ENCODE measurements around the gene C17orf67. TPM values are rescaled to one million over a fixed set of nuclear protein-coding genes. Genes with fewer than 3 reads are reported as not detected.

The C17orf67 gene
- total RNA-seq, 1 donor from 2014 or later, result 1.3 TPM

DNA sequence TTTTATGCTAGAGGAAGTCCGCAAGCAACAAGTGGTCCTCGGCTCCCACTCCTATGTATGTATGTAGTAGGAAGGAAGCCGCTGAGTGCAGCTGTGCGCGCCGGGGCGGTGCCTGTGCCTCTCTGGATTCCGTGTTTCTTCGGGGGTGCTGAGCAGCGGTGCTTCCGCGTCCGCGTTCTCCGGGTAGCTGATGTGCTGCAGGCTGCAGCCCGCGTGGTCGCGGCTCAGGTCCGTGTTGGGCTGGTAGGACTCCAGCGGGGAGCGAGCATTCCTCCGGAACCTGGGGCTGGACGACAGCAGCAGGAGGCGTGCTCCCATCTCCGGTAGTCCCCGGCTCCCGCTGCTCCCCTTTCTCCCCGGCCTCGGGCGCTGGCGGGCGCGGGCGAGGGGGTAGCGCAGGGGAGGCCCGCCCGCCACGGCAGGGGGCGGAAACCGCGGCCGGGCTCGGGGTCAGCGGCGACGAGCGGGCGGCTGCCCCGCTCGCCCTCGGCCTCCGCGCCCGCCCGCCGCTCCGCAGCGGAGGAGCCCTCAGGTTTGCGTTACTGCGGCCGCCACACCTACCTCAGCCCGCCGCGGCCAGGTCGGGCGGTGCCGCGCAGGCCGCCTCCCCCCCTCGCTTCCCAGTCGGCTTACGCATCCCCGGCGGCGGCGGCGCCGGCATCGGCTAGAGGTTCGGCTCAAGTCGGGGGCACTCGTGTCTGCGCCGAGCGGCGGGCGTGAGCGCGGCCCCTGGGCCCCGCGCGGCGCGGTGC is 487 bp downstream of the C17orf67 start:
- DNase-seq (ENCODE audit: low read depth, low spot score), result no peak

DNA sequence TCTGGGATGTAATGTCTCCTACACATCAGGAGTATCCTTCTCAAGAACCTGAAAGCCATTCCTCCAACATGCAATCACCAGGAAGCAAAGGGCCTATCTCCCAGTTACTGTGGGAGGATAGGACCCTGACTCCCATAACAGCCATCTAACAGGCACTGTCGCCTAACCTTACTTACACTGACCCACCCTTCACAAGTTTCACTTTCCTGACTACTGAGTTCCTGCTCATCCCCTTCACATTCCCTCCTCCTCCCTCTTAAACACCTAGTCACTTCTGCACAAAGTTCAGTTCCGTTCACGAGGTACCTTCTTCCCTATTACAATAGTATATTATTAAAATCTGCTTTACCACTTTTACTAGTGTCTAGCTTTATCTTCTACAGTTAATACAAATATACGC is 1.3 kb downstream of the C17orf67 start:
- no peak for DNase-seq (ENCODE audit: low read depth, low spot score)

DNA sequence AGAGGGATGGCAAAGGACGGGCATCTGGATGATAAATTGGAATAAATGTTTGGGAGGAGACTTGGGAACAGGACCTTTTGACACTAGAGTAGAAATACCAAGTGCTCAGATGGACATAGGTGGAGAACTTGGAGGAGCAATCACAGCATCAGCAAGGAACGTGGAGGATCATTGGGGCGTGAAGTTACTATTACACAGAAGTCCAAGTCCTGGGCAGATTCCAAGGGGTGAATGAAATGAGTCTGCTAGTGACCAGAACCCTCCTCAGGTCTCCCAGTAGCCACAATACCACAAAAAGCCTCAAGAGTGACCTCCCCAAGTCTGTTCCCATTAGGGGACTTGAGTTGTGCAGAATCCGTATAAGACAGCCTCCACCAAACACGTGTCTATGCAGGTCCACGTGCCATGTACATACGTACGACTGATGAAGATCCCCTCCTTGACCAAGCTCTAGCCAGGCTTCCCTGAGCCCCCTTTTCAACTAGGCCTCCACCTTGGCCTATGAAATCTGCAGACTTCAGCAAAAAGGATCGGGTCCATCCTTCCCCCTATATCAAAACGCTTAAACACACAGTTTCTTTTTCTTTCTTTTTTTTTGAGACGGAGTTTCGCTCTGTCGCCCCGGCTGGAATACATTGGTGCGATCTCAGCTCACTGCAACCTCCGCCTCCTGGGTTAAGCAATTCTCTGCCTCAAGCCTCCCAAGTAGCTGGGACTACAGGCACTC is 2.2 kb downstream of the C17orf67 start:
- DNase-seq (ENCODE audit: low read depth, low spot score), result no peak

DNA sequence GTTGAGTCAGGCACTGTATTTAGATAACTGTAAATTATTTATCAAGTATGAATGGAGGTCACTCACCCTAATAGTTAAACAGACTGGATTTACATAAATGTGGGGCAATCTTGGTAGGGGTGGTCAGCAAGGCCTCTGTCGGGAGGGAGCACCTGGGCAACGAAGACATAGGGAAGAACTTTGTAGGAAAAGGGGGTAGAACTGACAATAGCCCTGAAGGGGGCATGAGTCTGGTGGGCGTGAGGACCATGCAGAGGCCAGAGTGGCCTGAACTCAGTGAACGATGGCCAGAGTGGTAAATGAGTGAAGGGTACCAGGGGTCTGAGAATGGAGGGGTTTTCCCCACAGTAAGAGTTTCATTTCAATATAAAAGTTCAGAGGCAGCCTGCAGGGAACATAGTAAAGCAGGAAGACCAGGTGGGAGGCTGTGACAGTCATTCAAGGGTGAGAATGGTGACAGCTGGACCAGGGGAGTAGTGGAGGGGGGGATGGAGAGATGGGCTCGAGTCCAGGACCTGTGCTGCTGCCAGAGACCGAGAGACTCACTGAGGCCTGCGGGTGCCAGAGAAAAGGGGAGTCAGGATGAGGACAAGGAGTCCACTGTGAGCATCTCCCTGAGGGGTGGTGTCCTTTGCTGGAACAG is 2.9 kb downstream of the C17orf67 start:
- DNase-seq (ENCODE audit: low read depth, low spot score), result no peak

DNA sequence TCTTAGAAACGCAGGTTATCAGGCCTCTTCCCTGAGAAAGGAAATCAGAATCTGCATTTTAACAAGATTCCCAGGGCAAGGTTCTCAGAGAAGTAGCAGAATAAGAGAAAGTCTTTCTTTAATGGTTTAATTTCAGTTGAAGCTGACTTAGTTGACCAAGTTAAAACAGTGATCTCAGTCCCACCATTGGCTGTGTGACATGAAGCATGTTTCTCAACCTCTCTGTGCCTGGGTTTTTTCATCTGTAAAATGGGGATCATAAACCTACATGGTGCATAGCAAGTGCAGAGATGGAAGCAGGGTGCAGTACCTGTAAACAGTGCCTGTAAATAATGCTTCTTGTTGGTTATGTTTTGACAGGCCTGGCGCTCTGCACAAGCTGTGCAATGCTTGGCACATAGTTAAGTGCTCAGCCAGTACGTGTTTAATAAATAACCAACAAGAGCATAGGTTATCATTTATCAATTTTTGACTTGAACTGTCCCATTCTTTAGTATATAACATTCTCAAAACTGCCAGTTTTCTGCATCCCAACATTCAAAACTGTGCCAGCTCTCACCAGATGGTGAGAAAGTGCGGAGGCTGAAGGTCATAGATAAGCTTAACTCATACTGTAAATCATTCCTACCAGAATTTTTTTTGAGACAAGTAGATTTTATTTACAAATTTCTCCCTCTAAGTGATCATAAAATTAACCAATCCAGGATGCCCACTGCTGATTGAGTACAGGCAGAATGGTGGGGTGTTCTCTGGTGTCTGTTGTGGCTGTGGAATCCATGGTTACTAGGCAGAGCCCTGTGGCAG is 6.9 kb downstream of the C17orf67 start:
- DNase-seq (ENCODE audit: low read depth, low spot score), result no peak

DNA sequence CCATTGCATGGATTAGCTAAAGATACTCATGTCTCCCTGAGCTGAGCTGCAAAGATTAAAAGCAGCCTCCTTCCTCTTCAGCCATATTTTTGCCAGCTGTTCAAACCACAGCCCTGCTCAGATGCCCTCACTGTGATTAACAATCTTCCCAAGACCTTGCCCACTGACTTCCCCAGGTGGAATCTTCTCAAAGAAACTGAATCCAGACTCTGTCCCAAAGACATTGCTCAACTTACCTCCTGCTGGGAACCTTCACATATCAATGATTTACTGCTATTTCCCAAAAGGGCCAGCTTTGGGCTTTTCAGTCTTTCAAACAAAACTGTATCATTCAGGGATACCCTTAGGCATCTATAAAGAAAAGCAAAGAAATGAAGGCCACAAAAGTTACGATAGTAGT is 9.2 kb downstream of the C17orf67 start:
- DNase-seq (ENCODE audit: low read depth, low spot score), result no peak

DNA sequence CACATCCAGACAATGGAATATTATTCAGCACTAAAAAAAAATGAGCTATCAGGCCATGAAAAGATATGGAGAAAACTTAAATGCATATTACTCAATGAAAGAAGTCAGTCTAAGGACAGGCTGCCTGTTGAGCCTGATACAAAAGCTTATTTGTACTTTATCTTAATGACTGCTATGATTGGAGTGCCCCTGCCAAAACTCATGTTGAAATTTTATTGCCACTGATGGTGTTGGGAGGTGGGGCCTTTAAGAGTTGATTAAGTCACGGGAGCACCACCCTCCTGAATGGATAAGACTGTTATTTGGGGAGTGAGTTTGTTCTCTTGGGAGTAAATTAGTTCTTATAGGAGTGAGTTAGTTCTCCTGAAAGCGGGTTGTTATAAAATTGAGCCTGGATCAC is 9.9 kb downstream of the C17orf67 start:
- DNase-seq (ENCODE audit: low read depth, low spot score), result no peak

DNA sequence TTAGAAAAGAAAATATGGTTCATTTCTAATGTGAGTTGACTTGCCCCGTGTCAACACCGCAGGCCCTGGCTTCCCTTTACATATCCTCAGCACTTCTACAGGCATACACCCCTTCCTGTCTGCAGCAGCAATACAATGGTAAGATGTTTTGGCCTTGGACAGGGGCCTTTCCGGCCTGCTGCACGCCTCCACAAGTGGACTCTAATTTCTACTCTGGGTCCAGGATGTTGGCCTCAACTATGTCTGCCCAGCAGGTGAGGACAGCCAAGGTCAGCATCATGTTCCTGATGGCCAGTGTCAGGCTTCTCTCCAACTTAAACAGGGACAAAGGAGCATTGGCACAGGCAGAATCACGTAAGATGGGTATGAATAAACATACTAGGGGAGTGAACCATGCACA is 11.0 kb downstream of the C17orf67 start:
- DNase-seq (ENCODE audit: low read depth, low spot score), result peak; percentile 43

DNA sequence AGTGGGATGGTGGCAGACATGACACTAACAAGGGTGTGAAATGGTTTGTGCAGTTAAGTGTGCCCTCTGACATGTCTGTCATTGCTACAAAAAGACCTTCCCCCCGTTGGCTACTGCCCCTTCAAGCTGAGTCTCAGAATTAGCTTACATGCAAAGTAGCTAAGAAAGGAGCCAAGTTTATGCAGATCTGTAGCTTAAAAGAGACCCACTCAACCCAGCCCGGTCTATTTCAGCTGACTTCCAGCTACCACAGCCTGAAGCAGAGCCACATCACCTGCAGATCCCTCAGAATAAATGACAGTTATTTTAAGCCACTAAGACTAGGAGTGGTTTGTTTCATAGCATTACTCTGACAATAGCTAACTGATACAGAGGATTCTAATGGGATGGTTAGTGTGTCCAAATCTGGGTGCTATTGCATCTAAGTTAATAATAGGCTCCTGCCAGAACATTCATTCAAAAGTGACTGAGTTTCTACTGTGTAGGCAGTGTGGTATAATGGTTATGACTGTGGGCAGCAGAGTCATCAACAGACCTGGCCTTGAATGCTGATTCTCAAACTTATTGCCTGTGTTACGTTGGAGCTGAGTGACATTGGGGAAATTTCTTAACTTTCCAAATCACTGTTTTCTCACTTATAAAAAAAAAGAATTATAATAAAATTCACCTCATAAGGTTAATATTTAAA is 11.7 kb downstream of the C17orf67 start:
- no peak for DNase-seq (ENCODE audit: low read depth, low spot score)

DNA sequence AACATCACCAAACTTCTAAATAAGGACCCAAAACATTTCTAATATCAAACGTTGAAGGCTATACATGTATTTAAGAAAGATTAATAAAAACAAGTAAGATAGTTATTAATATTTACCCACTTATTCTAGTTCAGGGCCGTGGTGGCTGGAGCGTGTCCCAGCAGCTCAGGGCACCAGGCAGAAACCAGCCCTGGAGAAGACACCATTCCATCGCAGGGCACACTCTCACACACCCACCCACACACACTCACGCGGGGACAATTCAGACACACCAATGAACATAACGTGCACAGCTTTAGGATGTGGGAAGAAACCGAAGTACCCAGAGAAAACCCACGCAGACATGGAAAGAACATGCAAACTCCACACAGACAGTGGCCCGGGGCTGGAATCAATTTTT is 13.5 kb downstream of the C17orf67 start:
- DNase-seq (ENCODE audit: low read depth, low spot score), result no peak

DNA sequence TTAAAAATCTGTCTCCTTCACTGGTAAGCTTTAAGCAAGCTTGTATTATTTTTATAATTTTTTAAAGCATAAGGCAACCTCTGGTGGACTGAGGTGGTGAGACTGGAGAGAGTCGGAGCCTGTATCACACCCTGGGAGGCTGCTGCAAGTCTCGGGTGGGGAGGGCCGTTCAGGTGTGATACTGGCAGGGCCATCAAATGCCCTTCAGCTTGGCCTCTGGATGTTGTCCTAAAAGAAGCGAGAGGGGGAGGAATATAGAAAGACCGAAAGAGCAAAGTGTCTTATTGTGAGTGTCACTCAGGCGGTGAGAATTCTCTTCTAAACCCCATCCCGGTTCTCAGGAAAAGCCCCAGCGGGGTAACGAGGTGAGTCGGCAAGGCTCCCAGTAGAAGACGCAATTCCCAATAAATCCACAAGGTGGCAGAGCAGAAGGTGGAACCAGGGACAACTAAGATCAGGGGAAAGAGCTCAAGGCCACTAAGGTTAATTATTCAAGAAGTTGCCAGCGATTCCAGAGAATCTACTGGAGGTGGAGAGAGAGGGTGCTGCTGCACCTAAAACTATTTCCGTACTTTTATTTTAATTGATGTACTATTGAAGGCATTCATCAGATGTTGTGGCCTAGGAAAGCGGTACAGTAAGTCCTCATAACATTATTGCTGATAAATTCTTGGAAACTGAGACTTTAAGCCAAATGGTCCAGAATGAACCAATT is 14.1 kb downstream of the C17orf67 start:
- peak; percentile 37 for DNase-seq (ENCODE audit: low read depth, low spot score)

DNA sequence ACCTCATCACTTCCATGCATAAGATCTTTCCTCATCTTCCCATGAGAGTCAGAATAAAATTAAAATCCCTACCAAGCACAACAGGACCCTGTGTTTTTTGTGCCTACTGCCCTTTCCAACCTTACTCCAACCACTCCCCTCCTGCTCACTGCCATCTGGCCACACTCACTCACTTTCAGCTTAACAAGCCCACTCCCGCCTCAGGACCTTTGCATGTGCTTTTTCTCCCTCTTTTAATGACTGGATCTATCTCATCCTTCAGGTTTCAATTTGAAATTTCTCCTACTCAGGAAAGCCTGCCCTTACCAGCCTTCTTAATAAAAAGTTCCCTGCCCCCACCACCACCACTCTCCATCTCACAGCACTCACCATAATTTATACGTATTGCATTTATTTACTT is 14.7 kb downstream of the C17orf67 start:
- no peak for DNase-seq (ENCODE audit: low read depth, low spot score)

DNA sequence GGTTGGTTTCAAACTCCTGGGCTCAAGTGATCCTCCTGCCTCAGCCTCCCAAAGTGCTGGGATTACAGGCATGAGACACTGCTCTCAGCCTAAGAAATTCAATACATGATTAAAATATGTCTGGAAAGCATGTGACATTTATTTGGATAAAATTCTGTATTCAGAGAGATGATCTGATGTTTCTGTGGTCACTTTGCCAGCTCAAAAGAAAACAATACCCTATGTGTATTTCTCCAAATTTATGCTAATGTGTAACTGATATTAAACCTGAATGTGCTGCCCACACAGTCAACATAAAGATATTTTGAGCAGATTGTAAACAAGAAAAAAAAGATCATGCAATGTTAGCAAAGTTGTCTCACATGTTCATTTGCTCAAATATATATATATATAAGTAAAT is 16.7 kb downstream of the C17orf67 start:
- DNase-seq (ENCODE audit: low read depth, low spot score), result no peak

DNA sequence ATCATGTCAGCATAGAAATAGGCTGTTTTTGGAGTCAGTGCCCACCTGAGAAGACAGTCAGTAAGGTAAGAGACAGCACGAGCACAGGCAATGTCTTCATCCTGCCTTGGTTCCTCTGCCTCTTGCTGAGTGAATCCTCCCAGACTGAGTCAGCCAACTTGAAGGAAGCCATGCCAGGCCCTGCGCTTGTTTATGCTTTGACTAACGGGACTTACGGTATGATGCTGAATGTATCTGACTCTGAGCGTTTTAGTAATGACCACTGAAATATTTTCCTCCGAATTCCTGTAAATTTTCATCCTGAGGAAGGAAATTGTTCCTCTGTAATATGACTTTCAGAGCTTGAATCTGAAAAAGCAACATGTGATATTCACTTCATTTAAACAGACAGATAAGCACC is 18.0 kb downstream of the C17orf67 start:
- no peak for DNase-seq (ENCODE audit: low read depth, low spot score)

DNA sequence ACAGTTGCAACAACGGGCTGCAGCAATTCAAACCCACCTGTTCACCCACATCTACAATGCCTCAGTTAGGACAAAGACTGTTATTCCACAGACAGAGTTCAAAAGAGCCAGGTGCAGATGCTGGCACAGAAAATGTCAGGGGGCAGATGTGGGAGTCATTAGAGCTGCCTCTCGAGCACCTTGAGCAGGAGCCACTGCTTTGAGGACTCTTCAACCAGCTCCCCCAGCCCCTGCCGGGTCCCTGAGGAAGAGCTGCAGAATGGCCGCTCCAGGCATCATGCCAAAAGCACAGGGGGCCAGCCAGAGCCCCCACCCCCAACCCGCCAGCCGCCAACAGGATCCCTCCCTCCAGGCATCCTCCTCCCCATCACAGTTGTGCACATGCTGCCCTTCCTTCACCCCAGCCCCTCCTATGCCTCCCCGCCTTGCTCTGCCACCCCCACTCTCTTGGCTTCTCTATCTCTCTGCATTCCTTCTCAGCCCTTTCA is 20.8 kb downstream of the C17orf67 start:
- no peak for DNase-seq (ENCODE audit: low read depth, low spot score)

DNA sequence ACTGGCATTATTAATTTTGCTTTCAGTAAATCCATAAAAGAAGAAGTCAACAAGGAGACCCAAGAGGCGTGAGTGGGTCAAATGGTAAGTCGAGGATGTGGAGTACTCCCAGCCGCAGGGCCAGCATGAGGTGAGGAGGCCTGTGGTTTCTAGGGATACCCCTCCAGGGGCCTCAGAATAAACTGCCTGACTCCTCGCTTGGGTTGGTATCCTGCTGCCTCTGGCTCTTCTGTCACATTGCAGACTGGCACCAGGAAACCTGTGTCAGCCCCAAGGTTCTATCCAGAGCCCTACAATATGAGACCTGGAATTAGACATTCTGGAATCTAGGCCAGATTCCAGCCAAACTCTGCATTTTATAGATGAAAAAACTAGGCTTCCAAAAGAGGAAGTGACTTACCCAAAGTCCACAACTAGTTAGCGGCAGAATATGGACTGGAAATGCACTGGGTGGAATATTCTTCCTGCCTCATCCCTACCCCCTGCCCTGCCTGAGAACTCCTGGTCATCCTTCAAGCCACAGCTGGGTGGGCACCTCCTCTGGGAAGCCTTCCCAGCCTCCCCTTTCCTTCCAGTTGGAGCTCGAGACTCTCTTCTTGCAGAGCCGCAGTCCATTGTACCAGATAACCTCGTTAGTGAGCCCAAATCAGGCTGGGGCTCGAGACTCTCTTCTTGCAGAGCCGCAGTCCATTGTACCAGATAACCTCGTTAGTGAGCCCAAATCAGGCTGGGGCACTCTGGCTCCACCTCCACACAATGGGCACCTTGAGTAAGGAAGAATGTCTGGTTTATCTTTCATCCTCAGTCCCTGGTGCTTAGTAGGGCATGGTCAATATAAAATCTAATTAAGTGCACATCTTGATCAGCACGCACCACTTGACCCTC is 22.6 kb downstream of the C17orf67 start:
- DNase-seq (ENCODE audit: low read depth, low spot score), result no peak

DNA sequence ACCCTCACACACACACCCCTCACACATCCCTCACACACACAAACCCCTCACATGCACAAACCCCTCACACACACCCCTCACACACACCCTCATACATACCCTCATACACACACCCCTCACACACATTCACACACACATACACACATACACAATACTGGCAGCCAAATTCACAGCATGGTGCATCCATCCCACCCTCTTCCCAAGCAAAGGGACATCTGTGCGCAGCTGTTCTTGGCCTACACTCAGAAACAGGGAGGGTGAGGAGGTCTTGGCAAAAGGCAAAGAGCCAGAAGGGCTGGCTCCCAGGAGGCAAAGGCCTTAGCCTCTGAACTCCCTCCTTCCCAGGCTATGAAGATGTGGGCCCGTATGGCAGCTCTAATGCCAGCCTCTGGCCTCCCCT is 23.4 kb downstream of the C17orf67 start:
- no peak for DNase-seq (ENCODE audit: low read depth, low spot score)

DNA sequence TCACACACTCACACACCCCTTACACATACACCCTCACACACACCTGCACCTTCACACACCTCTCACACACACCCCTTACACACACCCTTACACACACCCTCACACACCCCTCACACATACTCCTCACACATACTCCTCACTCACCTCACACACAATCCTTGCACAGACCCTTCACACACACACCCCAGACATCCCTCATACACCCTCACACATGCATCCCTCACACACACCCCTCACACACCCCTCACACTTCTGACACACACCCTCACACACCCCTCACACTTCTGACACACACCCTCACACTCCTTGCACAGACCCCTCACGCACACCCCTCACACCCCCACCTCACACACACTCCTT is 23.9 kb downstream of the C17orf67 start:
- no peak for DNase-seq (ENCODE audit: low read depth, low spot score)

DNA sequence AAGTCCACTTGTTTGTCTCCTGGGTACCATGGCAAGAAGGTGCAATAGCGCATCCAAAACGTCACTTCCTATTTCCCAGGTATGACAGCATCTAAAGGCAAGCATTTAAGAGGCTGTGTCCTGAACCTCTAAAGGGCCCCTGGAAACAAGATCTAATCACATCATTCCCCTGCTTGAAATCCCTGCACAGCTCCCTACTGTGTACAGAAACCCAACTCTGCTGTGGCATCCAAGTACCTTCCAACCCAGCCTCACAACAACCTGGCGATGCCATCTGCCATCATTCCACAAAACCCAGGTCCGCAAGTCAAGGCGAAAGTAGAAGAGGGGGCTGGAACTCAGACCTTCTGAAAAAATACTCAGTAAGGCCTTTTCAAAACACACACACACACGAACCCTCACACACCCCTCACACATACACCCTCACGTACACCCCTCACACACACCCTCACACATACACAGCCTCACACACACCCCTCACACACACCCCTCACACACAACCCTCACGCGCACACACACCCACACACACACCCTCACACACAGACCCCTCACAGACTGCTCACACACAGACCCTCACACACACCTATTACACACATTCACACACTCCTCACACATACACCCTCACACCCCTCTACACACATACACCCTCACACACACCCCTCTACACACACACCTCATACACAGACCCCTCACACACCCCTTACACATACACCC is 24.5 kb downstream of the C17orf67 start:
- DNase-seq (ENCODE audit: low read depth, low spot score), result no peak
